HG03095 (cell line): Measurements from ENCODE around the gene GFRA1.

Source experiments
- ATAC-seq: cut with Tn5 transposase; IDR thresholded peaks from one replicate; pipeline ENCODE4 v1.9.1; 2021; ENCODE audit warnings: moderate library complexity; ENCODE audit not compliant: unreplicated experiment

Gene GFRA1

GRCh38 chr10:116245156-116245555 is 27.9 kb downstream of the GFRA1 start:
- no peak for ATAC-seq

GRCh38 chr10:116241642-116242410 is 31.2 kb downstream of the GFRA1 start:
- no peak for ATAC-seq

- no peak for ATAC-seq
Observed at GRCh38 chr10:116241085-116241484, 31.9 kb downstream of the GFRA1 start.

- ATAC-seq: no peak
Observed at GRCh38 chr10:116240157-116240950, 32.7 kb downstream of the GFRA1 start.

GRCh38 chr10:116239229-116239628 is 33.8 kb downstream of the GFRA1 start:
- no peak for ATAC-seq

GRCh38 chr10:116237970-116238369 is 35.0 kb downstream of the GFRA1 start:
- no peak for ATAC-seq

- no peak for ATAC-seq
Observed at GRCh38 chr10:116237260-116237659, 35.7 kb downstream of the GFRA1 start.

GRCh38 chr10:116233230-116233629 is 39.8 kb downstream of the GFRA1 start:
- no peak for ATAC-seq

GRCh38 chr10:116232613-116233012 is 40.4 kb downstream of the GFRA1 start:
- ATAC-seq: no peak

GRCh38 chr10:116226766-116227165 is 46.2 kb downstream of the GFRA1 start:
- ATAC-seq: no peak

GRCh38 chr10:116226053-116226452 is 47.0 kb downstream of the GFRA1 start:
- no peak for ATAC-seq

GRCh38 chr10:116223289-116223688 is 49.7 kb downstream of the GFRA1 start:
- ATAC-seq: no peak

GRCh38 chr10:116221053-116221452 is 52.0 kb downstream of the GFRA1 start:
- no peak for ATAC-seq

GRCh38 chr10:116216676-116217075 is 56.3 kb downstream of the GFRA1 start:
- no peak for ATAC-seq

GRCh38 chr10:116215651-116216050 is 57.4 kb downstream of the GFRA1 start:
- ATAC-seq: no peak

- ATAC-seq: no peak
Observed at GRCh38 chr10:116211682-116212081, 61.3 kb downstream of the GFRA1 start.

- ATAC-seq: no peak
Observed at GRCh38 chr10:116210588-116211346, 62.2 kb downstream of the GFRA1 start.

GRCh38 chr10:116209781-116210180 is 63.2 kb downstream of the GFRA1 start:
- no peak for ATAC-seq

- no peak for ATAC-seq
Observed at GRCh38 chr10:116208956-116209567, 63.9 kb downstream of the GFRA1 start.

- no peak for ATAC-seq
Observed at GRCh38 chr10:116207690-116208089, 65.3 kb downstream of the GFRA1 start.

- ATAC-seq: no peak
Observed at GRCh38 chr10:116203661-116204060, 69.3 kb downstream of the GFRA1 start.
